Liver (tissue), 9 donors: ENCODE data around the gene AGO1. TPM values are rescaled to one million over a fixed set of nuclear protein-coding genes. Genes with fewer than 3 reads are reported as not detected.

Experiments used
- DNase-seq: peaks from one replicate; pipeline ENCODE4 v3.0.0-alpha.2; 2017; ENCODE audit warnings: low spot score
- H3K27ac ChIP-seq, 2 donors: one replicate each; pipeline ENCODE4 v1.7.0; 2013; ENCODE audit warnings: inconsistent platforms in 2 of 2, low read length in 2 of 2, control low read depth in 1 of 2, low read depth in 1 of 2, mild to moderate bottlenecking in 1 of 2
- H3K27me3 ChIP-seq, 4 donors: one replicate each; pipeline versions ENCODE4 v1.6.1 to v1.7.0; 2013; ENCODE audit warnings: low read length in 3 of 4, inconsistent platforms in 1 of 4, mild to moderate bottlenecking in 1 of 4, moderate library complexity in 1 of 4; ENCODE audit not compliant: control insufficient read depth in 4 of 4, insufficient read depth in 4 of 4
- H3K36me3 ChIP-seq, 4 donors: one replicate each; pipeline versions ENCODE4 v1.6.1 to v1.7.0; 2013; ENCODE audit warnings: low read length in 3 of 4, mild to moderate bottlenecking in 3 of 4, low read depth in 1 of 4, moderate library complexity in 1 of 4; ENCODE audit not compliant: control insufficient read depth in 4 of 4, insufficient read depth in 3 of 4
- H3K4me1 ChIP-seq, 4 donors: one replicate each; pipeline versions ENCODE4 v1.6.1 to v1.7.0; 2013; ENCODE audit warnings: low read length in 3 of 4, mild to moderate bottlenecking in 3 of 4, moderate library complexity in 1 of 4; ENCODE audit not compliant: control insufficient read depth in 4 of 4, insufficient read depth in 4 of 4
- H3K4me3 ChIP-seq, 3 donors: one replicate each; pipeline versions ENCODE4 v1.6.1 to v1.7.0; 2013; ENCODE audit warnings: low read length in 3 of 3, control low read depth in 1 of 3, low read depth in 1 of 3, mild to moderate bottlenecking in 1 of 3
- H3K9ac ChIP-seq, 2 donors: one replicate each; pipeline ENCODE4 v1.7.0; 2013; ENCODE audit warnings: low read length in 2 of 2, mild to moderate bottlenecking in 2 of 2, moderate library complexity in 2 of 2, control low read depth in 1 of 2, low read depth in 1 of 2
- H3K9me3 ChIP-seq, 4 donors: one replicate each; pipeline versions ENCODE4 v1.6.1 to v1.7.0; 2013; ENCODE audit warnings: low read length in 3 of 4; ENCODE audit not compliant: control insufficient read depth in 4 of 4
- EGR1 ChIP-seq, 2 donors: IDR thresholded peaks; 2 replicates each; pipeline ENCODE4 v1.6.1; 2016 to 2018; ENCODE audit warnings: antibody characterized with exemption in 2 of 2, low read depth in 2 of 2
- FOXA1 ChIP-seq: IDR thresholded peaks from 2 replicates; pipeline ENCODE4 v1.6.1; 2016; ENCODE audit warnings: antibody characterized with exemption
- FOXA2 ChIP-seq: IDR thresholded peaks from 2 replicates; pipeline ENCODE4 v1.6.1; 2016; ENCODE audit warnings: antibody characterized with exemption
- GABPA ChIP-seq, 2 donors: IDR thresholded peaks in 1 of 2; conservative IDR thresholded peaks in 1 of 2; 2 replicates each; pipeline ENCODE4 v1.6.1; 2016; ENCODE audit warnings: antibody characterized with exemption in 2 of 2, mild to moderate bottlenecking in 1 of 2, moderate library complexity in 1 of 2
- HNF4A ChIP-seq, 2 donors: conservative IDR thresholded peaks; 2 replicates each; pipeline ENCODE4 v1.6.1; 2016; ENCODE audit warnings: antibody characterized with exemption in 2 of 2, mild to moderate bottlenecking in 2 of 2
- HNF4G ChIP-seq: IDR thresholded peaks from 2 replicates; pipeline ENCODE4 v1.6.1; 2016; ENCODE audit warnings: antibody characterized with exemption
- JUND ChIP-seq, 2 donors: IDR thresholded peaks; 2 replicates each; pipeline ENCODE4 v1.6.1; 2016; ENCODE audit warnings: antibody characterized with exemption in 2 of 2
- NR2F2 ChIP-seq: IDR thresholded peaks from 2 replicates; pipeline ENCODE4 v1.6.1; 2016; ENCODE audit warnings: antibody characterized with exemption
- RAD21 ChIP-seq, 2 donors: IDR thresholded peaks; 2 replicates each; pipeline ENCODE4 v1.6.1; 2016; ENCODE audit warnings: antibody characterized with exemption in 2 of 2, mild to moderate bottlenecking in 2 of 2
- RXRA ChIP-seq, 2 donors: IDR thresholded peaks; 2 replicates each; pipeline ENCODE4 v1.6.1; 2017 to 2018; ENCODE audit warnings: antibody characterized with exemption in 2 of 2, mild to moderate bottlenecking in 1 of 2
- SP1 ChIP-seq: IDR thresholded peaks from 2 replicates; pipeline ENCODE4 v1.6.1; 2018; ENCODE audit warnings: antibody characterized with exemption, mild to moderate bottlenecking
- TAF1 ChIP-seq: conservative IDR thresholded peaks from 2 replicates; pipeline ENCODE4 v1.6.1; 2016; ENCODE audit warnings: antibody characterized with exemption, mild to moderate bottlenecking
- YY1 ChIP-seq: IDR thresholded peaks from 2 replicates; pipeline ENCODE4 v1.6.1; 2016; ENCODE audit warnings: antibody characterized with exemption, mild to moderate bottlenecking
- ZBTB33 ChIP-seq: IDR thresholded peaks from 2 replicates; pipeline ENCODE4 v1.6.1; 2016; ENCODE audit warnings: antibody characterized with exemption
- WGBS: extraction: QIAGEN DNeasy Blood & Tissue Kit; methylation state at CpG from one replicate; pipeline ENCODE4 v1.1.7; 2013; 5-methylcytosine and 5-hydroxymethylcytosine counted together
- polyA plus RNA-seq, 2 donors: library from polyadenylated mRNA; stranded (reverse) in 1 of 2; unstranded in 1 of 2; fragments of 200-250 nt in 1 of 2; fragments of >200 nt in 1 of 2; fragmentation: Nextera tagmentation in 1 of 2; extraction: Ambion mirVana in 1 of 2; gene quantifications; one replicate each; pipeline versions ENCODE4 v1.2.1 to v1.2.3, GENCODE V29; 2013 to 2015
- total RNA-seq, 2 donors: library from RNA; depleted of rRNA; stranded (reverse); fragments of >200 nt; gene quantifications; one replicate each; pipeline ENCODE4 v1.2.3, GENCODE V29; 2014
- TF ChIP-seq, protein P1 (sequence below): IDR thresholded peaks from 2 replicates; pipeline ENCODE4 v1.6.1; 2016; ENCODE audit warnings: antibody characterized with exemption, mild to moderate bottlenecking
- TF ChIP-seq, protein P2 (sequence below): IDR thresholded peaks from 2 replicates; pipeline ENCODE4 v1.6.1; 2016; ENCODE audit warnings: antibody characterized with exemption
- TF ChIP-seq, protein P3 (sequence below): fragments of 150-350 bp; IDR thresholded peaks from 2 replicates; pipeline ENCODE4 v1.5.1; 2017; ENCODE audit warnings: improper control_type of control experiment, low read depth, low read length; ENCODE audit not compliant: missing input control
- donor health status: healthy.
- donor health status: healthy.
- donor health status: healthy.
- donor health status: healthy.
- donor health status: healthy.

The AGO1 gene
- total and polyA plus RNA-seq, 4 donors: 1.5 to 11.3 (median 4.9) TPM

DNA sequence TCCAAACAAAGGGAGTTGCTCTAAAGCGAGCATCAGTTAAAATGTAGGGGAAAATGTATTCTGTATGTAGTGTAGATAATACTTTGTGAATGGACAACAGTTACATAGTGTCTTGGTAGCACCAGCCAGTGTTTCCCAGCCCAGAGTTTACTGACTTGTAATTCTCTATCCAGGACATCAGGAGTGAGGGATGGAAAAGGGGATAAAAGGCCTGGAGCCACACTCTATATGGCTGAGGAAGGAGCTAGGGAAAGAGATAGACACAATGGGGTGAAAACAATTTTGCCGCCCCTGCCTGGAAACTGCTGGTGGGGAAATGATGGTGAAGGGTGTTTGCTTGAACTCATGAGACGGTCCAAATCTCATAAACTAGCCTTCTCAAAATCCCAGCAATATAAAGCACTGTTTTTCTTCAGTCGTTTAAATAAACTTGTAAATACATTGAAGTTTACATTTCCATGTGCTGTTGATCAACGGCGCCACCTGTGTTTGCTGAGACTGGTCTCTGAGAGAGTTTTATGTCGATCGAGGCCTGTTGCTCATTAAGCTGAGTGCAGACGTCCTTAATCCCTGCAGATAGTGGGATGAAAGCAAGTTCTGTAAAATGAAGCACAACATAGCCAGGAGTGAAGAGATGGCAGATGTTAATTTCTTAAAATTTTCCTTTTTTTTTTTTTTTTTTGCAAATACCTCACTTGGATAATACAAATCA is 27.9 kb upstream of the AGO1 start:
- peaks cover 14 to 44% (median 35%) of the 10 kb centered on the region in 4 donors for H3K36me3 ChIP-seq
- no peak for DNase-seq

More for the DNA sequence above, 27.9 kb upstream of the AGO1 start:
- Histone ChIP-seq H3K9me3 (no peaks in the 10 kb centered on the region), H3K9ac (no peak overlapping the region), H3K27me3 (no peaks in the 10 kb centered on the region), H3K4me3 (no peak overlapping the region), H3K4me1 (no peaks in the 10 kb centered on the region), H3K27ac (no peak overlapping the region)
- WGBS: 75% methylated on average over 9 of the region's 9 CpGs
- TF ChIP-seq, protein P1, sequence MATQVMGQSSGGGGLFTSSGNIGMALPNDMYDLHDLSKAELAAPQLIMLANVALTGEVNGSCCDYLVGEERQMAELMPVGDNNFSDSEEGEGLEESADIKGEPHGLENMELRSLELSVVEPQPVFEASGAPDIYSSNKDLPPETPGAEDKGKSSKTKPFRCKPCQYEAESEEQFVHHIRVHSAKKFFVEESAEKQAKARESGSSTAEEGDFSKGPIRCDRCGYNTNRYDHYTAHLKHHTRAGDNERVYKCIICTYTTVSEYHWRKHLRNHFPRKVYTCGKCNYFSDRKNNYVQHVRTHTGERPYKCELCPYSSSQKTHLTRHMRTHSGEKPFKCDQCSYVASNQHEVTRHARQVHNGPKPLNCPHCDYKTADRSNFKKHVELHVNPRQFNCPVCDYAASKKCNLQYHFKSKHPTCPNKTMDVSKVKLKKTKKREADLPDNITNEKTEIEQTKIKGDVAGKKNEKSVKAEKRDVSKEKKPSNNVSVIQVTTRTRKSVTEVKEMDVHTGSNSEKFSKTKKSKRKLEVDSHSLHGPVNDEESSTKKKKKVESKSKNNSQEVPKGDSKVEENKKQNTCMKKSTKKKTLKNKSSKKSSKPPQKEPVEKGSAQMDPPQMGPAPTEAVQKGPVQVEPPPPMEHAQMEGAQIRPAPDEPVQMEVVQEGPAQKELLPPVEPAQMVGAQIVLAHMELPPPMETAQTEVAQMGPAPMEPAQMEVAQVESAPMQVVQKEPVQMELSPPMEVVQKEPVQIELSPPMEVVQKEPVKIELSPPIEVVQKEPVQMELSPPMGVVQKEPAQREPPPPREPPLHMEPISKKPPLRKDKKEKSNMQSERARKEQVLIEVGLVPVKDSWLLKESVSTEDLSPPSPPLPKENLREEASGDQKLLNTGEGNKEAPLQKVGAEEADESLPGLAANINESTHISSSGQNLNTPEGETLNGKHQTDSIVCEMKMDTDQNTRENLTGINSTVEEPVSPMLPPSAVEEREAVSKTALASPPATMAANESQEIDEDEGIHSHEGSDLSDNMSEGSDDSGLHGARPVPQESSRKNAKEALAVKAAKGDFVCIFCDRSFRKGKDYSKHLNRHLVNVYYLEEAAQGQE: no peak
- no peak for TF ChIP-seq HNF4G
- TF ChIP-seq, protein P2, sequence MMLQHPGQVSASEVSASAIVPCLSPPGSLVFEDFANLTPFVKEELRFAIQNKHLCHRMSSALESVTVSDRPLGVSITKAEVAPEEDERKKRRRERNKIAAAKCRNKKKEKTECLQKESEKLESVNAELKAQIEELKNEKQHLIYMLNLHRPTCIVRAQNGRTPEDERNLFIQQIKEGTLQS: no peak
- no peak for TF ChIP-seq FOXA1
- no peak for TF ChIP-seq ZBTB33
- no peak for TF ChIP-seq FOXA2
- TF ChIP-seq RAD21 (IDR thresholded peaks at IDR 0.05): no peak
- TF ChIP-seq GABPA (IDR thresholded peaks at IDR 0.05 in 1 of 2, conservative IDR thresholded peaks at IDR 0.05 in 1 of 2): no peak
- TF ChIP-seq YY1: no peak
- TF ChIP-seq, protein P3, sequence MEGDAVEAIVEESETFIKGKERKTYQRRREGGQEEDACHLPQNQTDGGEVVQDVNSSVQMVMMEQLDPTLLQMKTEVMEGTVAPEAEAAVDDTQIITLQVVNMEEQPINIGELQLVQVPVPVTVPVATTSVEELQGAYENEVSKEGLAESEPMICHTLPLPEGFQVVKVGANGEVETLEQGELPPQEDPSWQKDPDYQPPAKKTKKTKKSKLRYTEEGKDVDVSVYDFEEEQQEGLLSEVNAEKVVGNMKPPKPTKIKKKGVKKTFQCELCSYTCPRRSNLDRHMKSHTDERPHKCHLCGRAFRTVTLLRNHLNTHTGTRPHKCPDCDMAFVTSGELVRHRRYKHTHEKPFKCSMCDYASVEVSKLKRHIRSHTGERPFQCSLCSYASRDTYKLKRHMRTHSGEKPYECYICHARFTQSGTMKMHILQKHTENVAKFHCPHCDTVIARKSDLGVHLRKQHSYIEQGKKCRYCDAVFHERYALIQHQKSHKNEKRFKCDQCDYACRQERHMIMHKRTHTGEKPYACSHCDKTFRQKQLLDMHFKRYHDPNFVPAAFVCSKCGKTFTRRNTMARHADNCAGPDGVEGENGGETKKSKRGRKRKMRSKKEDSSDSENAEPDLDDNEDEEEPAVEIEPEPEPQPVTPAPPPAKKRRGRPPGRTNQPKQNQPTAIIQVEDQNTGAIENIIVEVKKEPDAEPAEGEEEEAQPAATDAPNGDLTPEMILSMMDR: no peak
- no peak for TF ChIP-seq TAF1
- no peak for TF ChIP-seq RXRA (IDR thresholded peaks at IDR 0.05)
- TF ChIP-seq HNF4A (conservative IDR thresholded peaks at IDR 0.05): no peak
- TF ChIP-seq NR2F2: no peak
- TF ChIP-seq JUND (IDR thresholded peaks at IDR 0.05): no peak
- TF ChIP-seq EGR1 (IDR thresholded peaks at IDR 0.05; ENCODE audit: low read depth in 2 of 2): no peak
- TF ChIP-seq SP1: no peak
